Aorta (tissue), 5 donors: ENCODE measurements around the gene FBXL4. TPM values are rescaled to one million over a fixed set of nuclear protein-coding genes. Genes with fewer than 3 reads are reported as not detected.

Experiments
- ATAC-seq: fragments of 200-7000 bp; cut with Tn5 transposase; one replicate; pipeline ENCODE4 v1.9.1; 2022; ENCODE audit warnings: moderate library complexity; ENCODE audit not compliant: low FRiP score
- DNase-seq, 2 donors: peaks; one replicate each; pipeline ENCODE4 v3.0.0-alpha.2; 2020
- H3K27ac ChIP-seq, 2 donors: one replicate each; pipeline ENCODE4 v1.5.1; 2013; ENCODE audit warnings: low read length in 2 of 2, mild to moderate bottlenecking in 2 of 2, moderate library complexity in 2 of 2, control low read depth in 1 of 2, inconsistent platforms in 1 of 2, low read depth in 1 of 2
- H3K27me3 ChIP-seq, 2 donors: one replicate each; pipeline ENCODE4 v1.6.1; 2013; ENCODE audit warnings: control low read depth in 1 of 2, low read length in 1 of 2, mild to moderate bottlenecking in 1 of 2, moderate library complexity in 1 of 2; ENCODE audit not compliant: insufficient read depth in 2 of 2, control insufficient read depth in 1 of 2
- H3K36me3 ChIP-seq, 2 donors: one replicate each; pipeline ENCODE4 v1.6.1; 2013; ENCODE audit warnings: control low read depth in 1 of 2, low read length in 1 of 2, mild to moderate bottlenecking in 1 of 2; ENCODE audit not compliant: insufficient read depth in 2 of 2, control insufficient read depth in 1 of 2
- H3K4me1 ChIP-seq, 2 donors: one replicate each; pipeline ENCODE4 v1.6.1; 2013; ENCODE audit warnings: low read length in 2 of 2, control low read depth in 1 of 2, mild to moderate bottlenecking in 1 of 2, moderate library complexity in 1 of 2; ENCODE audit not compliant: insufficient read depth in 2 of 2, control insufficient read depth in 1 of 2
- H3K4me3 ChIP-seq, 2 donors: one replicate each; pipeline ENCODE4 v1.5.1; 2013; ENCODE audit warnings: low read length in 2 of 2, control low read depth in 1 of 2, mild to moderate bottlenecking in 1 of 2
- H3K9me3 ChIP-seq: one replicate; pipeline ENCODE4 v1.6.1; 2013; ENCODE audit warnings: mild to moderate bottlenecking, low read length; ENCODE audit not compliant: control insufficient read depth
- WGBS, 2 donors: extraction: QIAGEN DNeasy Blood & Tissue Kit; methylation state at CpG; one replicate each; pipeline ENCODE4 v1.1.7; 2013; 5-methylcytosine and 5-hydroxymethylcytosine counted together
- intact Hi-C, 2 donors: fragments of 100-400 bp; cut with DNase I; formaldehyde crosslinking; loops; one replicate each; pipeline versions ENCODE4 v1.14.2 to v1.15.0; 2022
- polyA plus RNA-seq, 2 donors: library from polyadenylated mRNA; stranded (reverse); fragments of 200-250 nt; gene quantifications; one replicate each; pipeline ENCODE4 v1.2.3, GENCODE V29; 2013
- total RNA-seq, 2 donors: library from RNA; stranded (reverse); fragmentation: NEBNext Ultra II Directional; extraction: Animal tissue kit (Norgen Biotek cat#: 25700); gene quantifications; one replicate each; pipeline ENCODE4 v1.2.1, GENCODE V29; 2021
- donor health status: healthy with polysubstance abuse.
- donor health status: Bipolar disorder and iron deficiency.
- donor health status: DM: no; HTN: no; CAD: no.
- donor health status: DM: no; HTN: no; CAD: no.
- donor health status: DM: yes; HTN: yes; CAD: no.

Gene FBXL4
- total and polyA plus RNA-seq, 4 donors: 4.5 to 23.5 (median 11.7) TPM

DNA sequence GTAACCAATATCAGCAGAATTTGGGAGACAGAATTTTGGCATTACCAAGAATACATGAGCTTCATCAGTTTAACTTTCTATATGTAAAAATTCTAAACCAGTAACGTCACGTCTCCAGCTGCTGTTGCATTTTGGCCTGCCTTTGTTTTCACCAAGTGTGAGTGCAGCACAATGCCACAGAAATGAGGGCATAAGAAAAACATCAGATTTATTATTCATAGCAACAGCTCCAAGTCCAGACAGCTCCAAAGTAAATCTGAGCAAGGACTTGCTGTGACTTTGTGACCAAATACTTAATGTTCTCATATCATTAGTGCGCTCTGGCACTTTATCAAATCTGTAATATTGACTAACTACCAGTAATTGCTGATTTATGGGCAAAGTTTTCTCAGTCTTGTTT, 11.0 kb upstream of the FBXL4 start:
- WGBS, 2 donors: 4 to 6% methylated on average over 3 of the region's 3 CpGs
- Histone ChIP-seq H3K27ac (peak overlapping the region; percentile 2 to 95), H3K4me3 (peak overlapping the region in 1 of 2 donors; percentile 46), H3K36me3 (no peaks in the 10 kb centered on the region), H3K4me1 (peaks cover 3 to 9% of the 10 kb centered on the region in 2 donors), H3K9me3 (no peaks in the 10 kb centered on the region), H3K27me3 (no peaks in the 10 kb centered on the region)
- intact Hi-C loops: no loop called here
- ATAC-seq (peak; percentile 67), DNase-seq (no peak)

- H3K4me1 ChIP-seq: peaks cover 3 to 9% of the 10 kb centered on the region in 2 donors
- H3K36me3 ChIP-seq: no peaks in the 10 kb centered on the region
- H3K27me3 ChIP-seq: no peaks in the 10 kb centered on the region
- ATAC-seq: no peak
- 3 to 6% methylated on average over 3 of the region's 3 CpGs for WGBS, 2 donors
- intact Hi-C loops: no loop called here
- DNase-seq: no peak
- peak overlapping the region in 1 of 2 donors; percentile 30 for H3K27ac ChIP-seq
- H3K9me3 ChIP-seq: no peaks in the 10 kb centered on the region
- H3K4me3 ChIP-seq: no peak overlapping the region
These were observed 9.7 kb upstream of the FBXL4 start for GRCh38 chr6:98957450-98957849.

- Histone ChIP-seq H3K27me3 (no peaks in the 10 kb centered on the region), H3K4me1 (no peaks in the 10 kb centered on the region), H3K9me3 (no peaks in the 10 kb centered on the region), H3K27ac (no peak overlapping the region), H3K4me3 (no peak overlapping the region), H3K36me3 (no peaks in the 10 kb centered on the region)
- WGBS, 2 donors: 90 to 92% methylated on average over 2 of the region's 2 CpGs
- intact Hi-C loops: no loop called here
- no peak for DNase-seq
- no peak for ATAC-seq
These were observed 1.8 kb upstream of the FBXL4 start for GRCh38 chr6:98949589-98949988.

DNA sequence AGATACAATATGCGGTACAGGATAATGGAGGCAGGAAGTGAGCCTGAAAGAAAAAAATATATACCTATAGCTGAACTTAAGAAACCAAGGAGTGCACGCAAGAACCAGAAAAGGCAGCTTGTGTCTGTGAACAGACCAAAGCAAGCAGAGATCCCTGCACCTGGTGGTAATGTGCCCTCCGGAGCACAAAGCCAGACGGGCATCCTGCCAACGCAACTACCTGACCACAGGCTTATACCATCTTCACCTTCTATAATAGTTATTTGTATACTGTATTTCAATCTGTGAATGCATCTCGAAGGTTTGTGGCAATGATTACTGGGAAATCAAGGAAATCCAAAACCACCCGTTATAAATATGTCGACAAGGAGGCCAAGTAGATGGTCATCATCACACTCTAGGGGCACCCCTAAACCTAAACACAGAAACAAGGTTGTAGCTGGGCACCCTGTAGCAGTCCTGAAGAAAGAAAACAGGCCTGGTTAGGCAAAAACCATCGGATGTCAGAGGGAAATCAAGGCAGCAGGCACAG, 801 bp downstream of the FBXL4 start:
- no peaks in the 10 kb centered on the region for H3K36me3 ChIP-seq
- intact Hi-C loops: no loop called here
- no peaks in the 10 kb centered on the region for H3K27me3 ChIP-seq
- ATAC-seq (no peak), DNase-seq (peak in 1 of 2 donors; percentile 47)
- H3K27ac ChIP-seq: peak overlapping the region in 1 of 2 donors; percentile 56
- H3K4me1 ChIP-seq: no peaks in the 10 kb centered on the region
- H3K9me3 ChIP-seq: no peaks in the 10 kb centered on the region
- WGBS, 2 donors: 6 to 8% methylated on average over 9 of the region's 9 CpGs
- H3K4me3 ChIP-seq: peak overlapping the region; percentile 84 to 93

DNA sequence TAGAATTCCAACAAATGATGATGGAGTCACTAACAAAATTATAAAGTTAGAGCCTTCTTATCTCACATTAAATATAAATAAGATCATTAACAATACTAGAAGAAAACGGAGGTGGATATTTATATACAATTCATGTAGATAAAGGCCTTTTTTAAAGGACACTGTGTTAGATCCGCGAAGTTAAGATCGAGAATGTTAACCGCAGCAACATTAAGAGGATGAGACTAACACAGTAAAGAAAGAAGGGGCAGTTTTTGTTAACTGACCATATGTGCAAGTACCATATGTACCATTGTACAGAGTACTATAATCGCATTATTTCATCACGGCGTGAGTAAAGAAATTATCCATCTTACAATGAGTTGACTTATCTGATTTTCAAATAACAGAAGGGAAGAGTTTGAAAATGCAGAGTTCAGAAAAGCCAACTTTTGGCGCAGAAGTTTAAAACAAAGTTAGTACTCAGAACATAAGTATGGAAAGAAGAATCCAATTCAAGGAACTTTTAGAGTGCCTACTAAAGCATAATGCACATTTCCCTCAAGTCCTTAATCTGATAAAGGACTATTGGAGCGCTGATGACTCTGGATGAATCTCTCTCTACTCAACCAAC, 1.4 kb downstream of the FBXL4 start:
- Histone ChIP-seq H3K27me3 (no peaks in the 10 kb centered on the region), H3K4me1 (no peaks in the 10 kb centered on the region), H3K27ac (no peak overlapping the region), H3K9me3 (no peaks in the 10 kb centered on the region), H3K4me3 (peak overlapping the region; percentile 84 to 93), H3K36me3 (no peaks in the 10 kb centered on the region)
- WGBS, 2 donors: 71% methylated on average over 10 of the region's 10 CpGs
- no peak for ATAC-seq
- intact Hi-C loops: no loop called here
- DNase-seq: no peak

- H3K27me3 ChIP-seq: no peaks in the 10 kb centered on the region
- ATAC-seq (no peak), DNase-seq (no peak)
- no peaks in the 10 kb centered on the region for H3K9me3 ChIP-seq
- H3K27ac ChIP-seq: no peak overlapping the region
- H3K4me3 ChIP-seq: peak overlapping the region in 1 of 2 donors; percentile 84
- no peaks in the 10 kb centered on the region for H3K4me1 ChIP-seq
- 37 to 39% methylated on average over 3 of the region's 3 CpGs for WGBS, 2 donors
- H3K36me3 ChIP-seq: no peaks in the 10 kb centered on the region
- intact Hi-C loops: no loop called here
These were observed 2.2 kb downstream of the FBXL4 start for GRCh38 chr6:98945311-98946115.

DNA sequence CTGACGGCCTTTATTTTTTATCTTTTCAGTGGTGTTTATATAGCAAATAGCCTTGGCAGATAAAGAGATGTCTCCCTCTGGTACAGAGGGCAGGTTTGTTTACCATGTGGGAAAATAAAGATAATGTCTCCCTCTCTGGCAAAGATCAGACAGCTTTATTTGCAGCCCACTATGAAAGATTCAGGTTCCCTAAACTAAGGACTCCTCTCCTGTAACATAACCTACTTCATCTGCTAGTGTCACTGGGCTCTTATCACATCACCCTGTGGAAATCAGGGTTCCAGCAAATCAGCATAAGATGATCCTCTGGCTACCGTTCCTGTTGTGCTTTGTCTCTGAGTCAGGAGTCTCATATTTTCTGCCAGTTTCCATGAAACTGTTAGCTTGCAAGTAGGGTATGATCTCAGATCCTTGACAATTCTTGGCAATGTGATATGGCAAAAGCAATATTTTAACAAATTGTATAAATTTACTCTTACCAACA, 3.1 kb downstream of the FBXL4 start:
- DNase-seq (no peak), ATAC-seq (no peak)
- Histone ChIP-seq H3K27me3 (no peaks in the 10 kb centered on the region), H3K9me3 (no peaks in the 10 kb centered on the region), H3K27ac (peak overlapping the region; percentile 36 to 57), H3K4me3 (no peak overlapping the region), H3K4me1 (no peaks in the 10 kb centered on the region), H3K36me3 (no peaks in the 10 kb centered on the region)
- intact Hi-C loops: no loop called here
- WGBS, 2 donors: 39 to 44% methylated on average over 2 of the region's 2 CpGs

DNA sequence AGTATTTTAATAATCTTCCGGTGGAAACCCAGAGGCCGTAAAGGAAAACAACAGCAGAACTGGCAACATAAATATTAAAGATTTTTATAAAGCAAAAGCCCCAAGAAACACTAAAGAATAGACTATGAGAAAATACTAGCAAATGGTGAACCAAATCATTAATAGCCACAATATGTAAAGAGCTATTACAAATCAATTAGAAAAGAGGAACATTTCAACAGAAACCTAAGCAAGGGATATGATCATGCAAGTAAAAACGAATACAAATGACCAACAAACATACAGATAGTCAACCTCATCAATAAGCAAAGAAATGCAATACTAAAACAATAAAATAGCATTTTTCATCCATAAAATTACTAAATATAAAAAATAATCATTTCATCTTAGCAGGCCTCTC, 3.6 kb downstream of the FBXL4 start:
- Histone ChIP-seq H3K27me3 (no peaks in the 10 kb centered on the region), H3K9me3 (no peaks in the 10 kb centered on the region), H3K4me1 (no peaks in the 10 kb centered on the region), H3K36me3 (no peaks in the 10 kb centered on the region), H3K27ac (no peak overlapping the region), H3K4me3 (no peak overlapping the region)
- WGBS, 2 donors: 67 to 97% methylated on average over 3 of the region's 3 CpGs
- intact Hi-C loops: no loop called here
- DNase-seq (no peak), ATAC-seq (no peak)
